ENCODE results near the gene AGO3.
"Not testable (repeated sequence)": the region's sequence is repeated elsewhere in the genome, so short reads cannot be mapped to it uniquely, and the experiment has no call there.

The AGO3 gene

GRCh38 chr1:35930593-35931445 is at the start of gene AGO3:
Gene AGO3 (plus strand): TSS chr1:35931105. CDS start chr1:35931427, 322 bp downstream.
- peak; percentile 65 for DNase-seq

DNA sequence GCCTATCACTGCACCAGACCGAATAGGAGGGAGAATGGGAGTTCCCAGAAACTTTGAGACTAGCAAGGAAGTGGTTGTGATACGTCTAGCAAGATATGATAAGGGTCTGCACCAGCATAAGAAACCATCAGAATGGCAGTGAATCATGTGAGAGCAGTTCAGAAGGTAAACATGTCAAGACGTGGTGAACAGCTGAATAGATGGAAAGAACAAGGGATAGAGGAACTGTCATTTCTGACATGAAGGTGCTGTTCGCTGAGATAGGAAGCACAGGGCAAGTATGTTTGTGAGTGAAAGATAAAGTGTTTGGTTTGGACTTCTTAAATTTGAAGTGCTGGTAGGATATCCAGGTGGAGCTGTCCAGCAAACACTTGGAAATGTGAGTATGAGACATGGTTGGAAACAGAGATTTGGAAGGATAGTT is 49.0 kb upstream of the AGO3 start:
- DNase-seq = no peak

DNA sequence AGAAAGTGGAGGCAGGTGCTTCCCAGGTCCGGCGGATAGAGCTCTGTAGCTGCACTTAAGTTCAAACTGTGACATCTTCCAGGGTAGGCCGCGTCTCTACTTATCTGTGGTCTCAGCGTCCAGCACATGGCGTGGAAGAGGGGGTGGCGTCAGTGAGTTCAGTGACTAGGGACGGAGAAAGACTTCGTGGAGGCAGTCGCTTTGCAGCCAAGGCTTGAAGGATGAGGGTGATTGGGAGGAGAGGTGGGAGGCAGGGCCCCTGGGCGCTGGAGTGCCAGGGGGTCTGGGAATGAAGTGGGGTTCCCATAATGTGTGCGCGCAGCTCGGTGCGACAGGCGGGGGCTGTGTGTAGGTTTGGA is 48.3 kb upstream of the AGO3 start:
- no peak for DNase-seq

DNA sequence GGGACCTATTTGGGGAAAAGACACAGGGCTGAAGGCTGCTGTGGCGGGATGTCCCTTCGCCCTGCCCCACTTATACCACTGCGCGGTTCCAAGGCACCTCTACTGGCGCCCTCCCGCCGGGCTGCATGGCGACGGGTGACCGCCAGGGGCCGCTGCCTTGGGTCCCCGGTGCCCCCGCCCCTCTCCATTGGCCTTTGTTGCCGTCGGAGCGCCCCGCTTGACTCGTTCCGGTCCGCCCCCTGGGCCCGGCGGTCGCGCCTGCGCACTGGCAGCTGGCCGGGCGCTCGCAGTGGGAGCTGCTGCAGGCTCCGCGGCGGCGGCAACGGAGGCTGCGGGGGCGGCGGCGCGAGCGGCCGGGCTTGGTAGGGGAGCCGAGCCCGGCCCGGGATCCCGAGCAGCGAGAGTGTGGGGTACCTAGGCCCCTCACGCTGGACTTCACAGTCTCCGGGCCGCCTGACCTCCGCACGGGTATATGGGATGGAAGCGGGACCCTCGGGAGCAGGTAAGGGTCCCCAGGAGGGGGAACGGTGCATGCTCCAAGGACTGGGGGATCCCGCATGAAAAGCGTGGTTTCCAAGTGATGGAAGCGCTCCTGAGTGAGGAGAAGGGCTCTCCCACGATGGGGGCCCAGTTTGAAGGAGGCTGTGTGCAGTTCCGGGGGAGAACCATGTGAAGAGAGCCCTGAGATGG is 47.8 kb upstream of the AGO3 start, which contains the start of gene AGO1:
AGO1 (plus strand) TSS at position 265 of the 690 bp plus-strand sequence; CDS start at position 478, 213 bp downstream.
- DNase-seq = peak; percentile 87

GRCh38 chr1:35883635-35884101 is 47.2 kb upstream of the AGO3 start:
- no peak for DNase-seq

- no peak for DNase-seq
Observed at GRCh38 chr1:35884934-35885333, 46.0 kb upstream of the AGO3 start.

- DNase-seq = no peak
Observed at GRCh38 chr1:35885961-35886558, 44.8 kb upstream of the AGO3 start.

- DNase-seq = no peak
Observed at GRCh38 chr1:35886577-35887431, 44.1 kb upstream of the AGO3 start.

- no peak for DNase-seq
Observed at GRCh38 chr1:35887508-35887907, 43.4 kb upstream of the AGO3 start.

- DNase-seq = no peak
Observed at GRCh38 chr1:35888255-35888654, 42.6 kb upstream of the AGO3 start.

- DNase-seq = not testable (repeated sequence)
Observed at GRCh38 chr1:35888981-35889380, 41.9 kb upstream of the AGO3 start.

DNA sequence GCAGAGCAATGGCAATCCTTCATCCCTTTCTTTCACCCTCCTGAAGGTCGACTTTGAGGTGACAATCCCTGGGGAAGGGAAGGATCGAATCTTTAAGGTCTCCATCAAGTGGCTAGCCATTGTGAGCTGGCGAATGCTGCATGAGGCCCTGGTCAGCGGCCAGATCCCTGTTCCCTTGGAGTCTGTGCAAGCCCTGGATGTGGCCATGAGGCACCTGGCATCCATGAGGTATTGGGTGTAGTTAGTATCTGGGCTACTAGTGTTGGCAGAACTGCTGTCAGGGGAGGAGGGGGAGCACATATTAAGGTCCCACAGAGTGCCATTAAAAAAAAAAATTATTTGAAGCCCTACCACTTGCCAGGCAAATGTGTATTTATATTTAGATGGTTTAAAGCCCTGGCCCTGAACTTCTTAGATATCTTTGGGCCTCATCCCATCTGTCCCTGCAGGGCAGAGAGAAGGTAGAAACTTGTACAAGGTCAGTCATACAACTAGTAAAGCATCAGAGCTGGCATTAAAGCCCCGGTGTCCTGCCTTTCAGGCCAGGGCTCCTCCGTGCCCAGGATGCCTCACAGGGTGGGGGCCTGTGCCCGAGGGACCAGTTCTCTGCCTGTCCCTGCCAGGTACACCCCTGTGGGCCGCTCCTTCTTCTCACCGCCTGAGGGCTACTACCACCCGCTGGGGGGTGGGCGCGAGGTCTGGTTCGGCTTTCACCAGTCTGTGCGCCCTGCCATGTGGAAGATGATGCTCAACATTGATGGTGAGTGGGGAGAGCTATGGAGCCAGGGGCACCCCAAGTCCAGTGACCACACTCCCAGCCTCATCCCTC is 37.6 kb upstream of the AGO3 start:
- no peak for DNase-seq

DNA sequence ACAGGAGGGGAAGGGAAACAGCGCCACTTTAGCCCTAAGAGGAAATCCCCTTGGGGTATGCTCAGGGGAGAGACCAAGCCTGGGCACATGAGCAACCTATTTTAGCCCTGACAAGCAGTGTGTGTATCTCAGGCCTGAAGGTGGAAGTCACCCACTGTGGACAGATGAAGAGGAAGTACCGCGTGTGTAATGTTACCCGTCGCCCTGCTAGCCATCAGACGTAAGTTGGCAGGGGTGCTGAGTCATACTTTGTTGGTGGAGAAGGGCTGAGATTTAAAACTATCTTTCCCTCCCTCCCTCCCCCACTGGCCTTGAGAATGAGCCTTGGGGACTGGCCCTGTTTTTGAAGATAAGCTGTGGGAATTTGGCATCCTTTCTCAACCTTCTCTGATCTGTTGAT is 36.7 kb upstream of the AGO3 start:
- no peak for DNase-seq

- no peak for DNase-seq
Observed at GRCh38 chr1:35894656-35895055, 36.2 kb upstream of the AGO3 start.

DNA sequence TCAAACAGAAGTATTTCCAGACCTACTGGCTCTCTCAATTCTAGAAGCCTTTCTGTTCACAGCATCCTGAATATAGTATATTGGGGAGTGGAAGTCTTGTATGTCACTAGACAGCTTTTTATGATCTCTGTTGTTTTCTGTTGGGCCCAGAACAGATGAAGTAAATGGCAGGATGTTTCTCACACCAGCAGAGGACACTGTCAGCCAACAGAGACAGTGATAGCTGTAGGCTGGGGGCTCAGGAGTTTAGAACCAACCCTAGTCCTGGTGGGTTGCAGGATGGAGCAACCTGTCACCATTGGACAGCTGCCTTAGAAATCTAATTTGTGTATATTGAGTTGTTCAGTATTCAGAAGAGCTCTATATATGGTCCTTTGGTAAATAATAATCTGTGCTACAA is 31.0 kb upstream of the AGO3 start:
- no peak for DNase-seq

DNA sequence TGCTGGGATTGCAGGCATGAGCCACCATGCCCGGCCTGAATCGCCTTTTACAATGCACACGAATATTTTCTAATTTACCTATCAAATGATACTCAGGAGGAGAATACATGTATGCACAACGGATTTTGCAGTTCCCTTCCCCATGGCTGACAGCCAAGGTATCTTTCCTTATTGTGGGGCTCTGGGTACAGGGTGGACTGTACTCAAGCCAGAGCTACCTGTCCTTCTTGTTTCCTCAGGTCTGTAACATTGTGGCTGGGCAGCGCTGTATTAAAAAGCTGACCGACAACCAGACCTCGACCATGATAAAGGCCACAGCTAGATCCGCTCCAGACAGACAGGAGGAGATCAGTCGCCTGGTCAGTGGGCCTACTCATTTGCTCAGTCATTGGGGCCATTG is 29.7 kb upstream of the AGO3 start:
- no peak for DNase-seq

DNA sequence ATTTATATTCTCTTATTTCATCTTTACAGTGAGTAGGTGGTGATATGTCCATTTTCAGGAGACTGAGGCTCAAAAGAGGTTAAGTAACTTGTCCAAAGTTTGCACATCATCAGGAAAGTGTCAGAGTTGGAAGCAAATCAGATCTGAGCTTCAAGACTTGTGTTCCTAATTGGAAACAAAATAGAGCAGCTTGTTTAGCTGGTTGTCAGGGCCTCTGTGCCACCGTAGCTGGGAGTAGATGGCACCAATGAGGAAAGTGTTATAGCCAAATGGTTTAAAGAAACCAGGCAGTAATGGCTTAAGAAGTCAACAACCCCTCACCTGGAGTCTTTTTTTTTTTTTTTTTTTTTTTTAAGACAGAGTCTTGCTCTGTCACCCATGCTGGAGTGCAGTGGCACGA is 28.2 kb upstream of the AGO3 start:
- DNase-seq = no peak

DNA sequence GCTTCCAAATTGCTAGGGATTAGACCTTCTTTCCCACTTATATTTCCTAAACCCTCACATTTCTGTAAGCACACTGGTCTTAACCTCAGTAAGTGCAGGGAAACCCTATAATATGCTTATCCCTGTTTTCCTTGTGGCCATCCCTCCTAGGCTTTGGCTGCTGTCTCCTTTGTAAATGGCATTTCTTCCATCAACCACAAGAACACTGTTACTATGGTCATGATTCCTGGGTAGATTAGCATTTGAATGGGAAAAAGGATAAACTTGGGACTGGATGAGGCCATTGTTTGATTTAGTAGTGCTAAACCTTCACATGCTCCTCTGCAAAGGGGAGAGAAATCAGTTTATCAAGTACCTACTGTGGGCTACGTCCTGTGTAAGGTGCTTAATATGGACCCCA is 16.2 kb upstream of the AGO3 start:
- DNase-seq = no peak

DNA sequence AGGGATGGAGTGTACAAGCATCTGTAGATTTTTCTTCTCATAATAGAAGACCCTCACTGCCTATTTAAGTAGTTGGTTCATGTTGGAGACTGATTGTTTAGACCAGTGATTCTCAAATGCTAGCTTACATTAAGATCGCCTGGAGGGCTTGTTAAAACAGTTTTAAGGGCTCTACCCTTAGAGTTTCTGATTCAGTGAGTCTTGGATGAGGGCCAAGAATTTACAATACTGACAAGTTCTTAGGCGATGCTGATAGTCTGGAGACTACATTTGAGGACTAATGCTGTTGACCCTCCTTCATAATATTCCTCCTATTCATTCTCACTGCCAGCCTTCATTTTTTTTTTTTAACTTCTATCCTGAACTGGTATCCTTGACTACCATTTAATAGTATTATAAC is 15.2 kb upstream of the AGO3 start:
- no peak for DNase-seq

- DNase-seq = no peak
Observed at GRCh38 chr1:35923791-35924221, 7.1 kb upstream of the AGO3 start.

DNA sequence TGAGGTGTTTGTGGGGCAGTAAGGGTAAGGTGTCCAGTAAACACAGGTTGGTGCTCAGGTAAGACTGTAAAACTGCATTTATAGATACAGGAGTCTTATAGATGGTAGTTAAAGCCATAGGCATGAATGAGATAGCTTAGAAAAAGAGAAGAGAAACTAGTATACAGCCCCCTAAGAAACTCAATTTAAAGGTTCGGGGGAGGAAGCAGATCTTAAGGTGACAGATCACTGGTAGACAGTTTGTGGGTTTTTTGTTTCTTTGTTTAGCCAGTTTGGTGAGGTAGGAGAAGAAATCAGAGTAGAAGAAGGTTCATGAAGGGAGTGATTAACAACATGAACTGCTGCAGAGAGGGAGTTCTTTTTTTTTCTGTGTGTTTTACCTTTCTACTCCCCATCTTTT is 6.1 kb upstream of the AGO3 start:
- DNase-seq = no peak

GRCh38 chr1:35925741-35926140 is 5.2 kb upstream of the AGO3 start:
- no peak for DNase-seq
